ENCODE measurements around the gene CMKLR1. TPM values are rescaled to one million over a fixed set of nuclear protein-coding genes. Genes with fewer than 3 reads are reported as not detected.

The CMKLR1 gene
- total and polyA plus RNA-seq, 10 of the 15 experiments (the other 5 are each of a cell fraction or from before 2014, with no cell fraction given), result 13.8 to 52.3 (median 26.2) TPM

DNA sequence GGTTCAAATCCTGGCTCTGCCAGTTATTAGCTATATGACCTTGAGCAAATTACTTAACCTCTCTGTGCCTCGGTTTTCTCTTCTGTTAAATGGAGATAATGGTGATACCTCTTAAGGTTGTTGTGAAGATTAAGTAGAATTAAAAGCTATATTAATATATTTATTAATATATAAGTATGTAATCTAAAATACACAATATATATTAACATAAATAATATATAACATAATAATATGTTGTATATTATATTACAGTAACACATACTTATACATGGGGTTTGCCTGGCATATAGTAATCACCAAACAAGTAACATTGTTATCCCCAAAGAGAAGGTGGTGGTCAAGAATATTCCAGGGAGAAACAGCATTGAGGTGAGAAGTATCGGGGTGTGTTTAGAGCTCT, 92.0 kb downstream of the CMKLR1 start:
- POLR2A ChIA-PET, result no interaction called here
- TF ChIP-seq ZZZ3 (IDR thresholded peaks at IDR 0.05; ENCODE audit: control insufficient read depth, insufficient read length, low read depth) (no peak), SREBF2 (IDR thresholded peaks at IDR 0.05; ENCODE audit: low read length) (no peak), FOXM1 (IDR thresholded peaks at IDR 0.05; ENCODE audit: low read depth, low read length) (no peak), SUPT20H (IDR thresholded peaks at IDR 0.05; ENCODE audit: borderline replicate concordance, control insufficient read depth, low read depth, low read length) (no peak), SMARCA5 (IDR thresholded peaks at IDR 0.05) (no peak), SPI1 (IDR thresholded peaks at IDR 0.05; ENCODE audit: borderline replicate concordance, insufficient read depth, low read depth, low read length) (no peak), SMAD5 (IDR thresholded peaks at IDR 0.05; ENCODE audit: low read depth) (no peak), NR2C2 (IDR thresholded peaks at IDR 0.05; ENCODE audit: borderline replicate concordance, control insufficient read depth, insufficient read length, low read depth) (no peak), ZNF384 (IDR thresholded peaks at IDR 0.05; ENCODE audit: borderline replicate concordance, low read depth, low read length) (no peak), KDM1A (IDR thresholded peaks at IDR 0.05; ENCODE audit: borderline replicate concordance) (no peak), CREB1 (IDR thresholded peaks at IDR 0.05; ENCODE audit: low read depth) (no peak), CHD1 (IDR thresholded peaks at IDR 0.05; ENCODE audit: low read depth, low read length) (no peak), YBX1 (IDR thresholded peaks at IDR 0.05) (no peak), HDAC2 (IDR thresholded peaks at IDR 0.05) (no peak)
- TF ChIP-seq, protein P1, sequence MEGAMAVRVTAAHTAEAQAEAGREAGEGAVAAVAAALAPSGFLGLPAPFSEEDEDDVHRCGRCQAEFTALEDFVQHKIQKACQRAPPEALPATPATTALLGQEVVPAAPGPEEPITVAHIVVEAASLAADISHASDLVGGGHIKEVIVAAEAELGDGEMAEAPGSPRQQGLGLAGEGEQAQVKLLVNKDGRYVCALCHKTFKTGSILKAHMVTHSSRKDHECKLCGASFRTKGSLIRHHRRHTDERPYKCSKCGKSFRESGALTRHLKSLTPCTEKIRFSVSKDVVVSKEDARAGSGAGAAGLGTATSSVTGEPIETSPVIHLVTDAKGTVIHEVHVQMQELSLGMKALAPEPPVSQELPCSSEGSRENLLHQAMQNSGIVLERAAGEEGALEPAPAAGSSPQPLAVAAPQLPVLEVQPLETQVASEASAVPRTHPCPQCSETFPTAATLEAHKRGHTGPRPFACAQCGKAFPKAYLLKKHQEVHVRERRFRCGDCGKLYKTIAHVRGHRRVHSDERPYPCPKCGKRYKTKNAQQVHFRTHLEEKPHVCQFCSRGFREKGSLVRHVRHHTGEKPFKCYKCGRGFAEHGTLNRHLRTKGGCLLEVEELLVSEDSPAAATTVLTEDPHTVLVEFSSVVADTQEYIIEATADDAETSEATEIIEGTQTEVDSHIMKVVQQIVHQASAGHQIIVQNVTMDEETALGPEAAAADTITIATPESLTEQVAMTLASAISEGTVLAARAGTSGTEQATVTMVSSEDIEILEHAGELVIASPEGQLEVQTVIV (IDR thresholded peaks at IDR 0.05; ENCODE audit: borderline replicate concordance, partially characterized antibody), result no peak
- TF ChIP-seq, protein P2, sequence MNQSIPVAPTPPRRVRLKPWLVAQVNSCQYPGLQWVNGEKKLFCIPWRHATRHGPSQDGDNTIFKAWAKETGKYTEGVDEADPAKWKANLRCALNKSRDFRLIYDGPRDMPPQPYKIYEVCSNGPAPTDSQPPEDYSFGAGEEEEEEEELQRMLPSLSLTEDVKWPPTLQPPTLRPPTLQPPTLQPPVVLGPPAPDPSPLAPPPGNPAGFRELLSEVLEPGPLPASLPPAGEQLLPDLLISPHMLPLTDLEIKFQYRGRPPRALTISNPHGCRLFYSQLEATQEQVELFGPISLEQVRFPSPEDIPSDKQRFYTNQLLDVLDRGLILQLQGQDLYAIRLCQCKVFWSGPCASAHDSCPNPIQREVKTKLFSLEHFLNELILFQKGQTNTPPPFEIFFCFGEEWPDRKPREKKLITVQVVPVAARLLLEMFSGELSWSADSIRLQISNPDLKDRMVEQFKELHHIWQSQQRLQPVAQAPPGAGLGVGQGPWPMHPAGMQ (IDR thresholded peaks at IDR 0.05; ENCODE audit: borderline replicate concordance), result no peak
- TF ChIP-seq, protein P3, sequence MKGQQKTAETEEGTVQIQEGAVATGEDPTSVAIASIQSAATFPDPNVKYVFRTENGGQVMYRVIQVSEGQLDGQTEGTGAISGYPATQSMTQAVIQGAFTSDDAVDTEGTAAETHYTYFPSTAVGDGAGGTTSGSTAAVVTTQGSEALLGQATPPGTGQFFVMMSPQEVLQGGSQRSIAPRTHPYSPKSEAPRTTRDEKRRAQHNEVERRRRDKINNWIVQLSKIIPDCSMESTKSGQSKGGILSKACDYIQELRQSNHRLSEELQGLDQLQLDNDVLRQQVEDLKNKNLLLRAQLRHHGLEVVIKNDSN (IDR thresholded peaks at IDR 0.05; ENCODE audit: borderline replicate concordance, extremely low read length, insufficient read depth, low read depth, low read length), result no peak
- Histone ChIP-seq H3K4me3 (no peak overlapping the region), H3K9ac (ENCODE audit: control insufficient read depth, insufficient read depth, low read length) (no peak overlapping the region), H3K79me2 (ENCODE audit: control insufficient read depth, insufficient read depth, low read length) (no peaks in the 10 kb centered on the region), H3K4me2 (ENCODE audit: control insufficient read depth, insufficient read depth) (no peak overlapping the region), H3K27me3 (replicated peaks in 1 of 2; ENCODE audit: control insufficient read depth in 2 of 2, insufficient read depth in 2 of 2, low read length in 1 of 2) (peaks cover 0 to 6% of the 10 kb centered on the region in 2 experiments; a peak in 3 of 4 replicates), H2AFZ (ENCODE audit: control insufficient read depth, low read depth, low read length) (no peak overlapping the region), H4K20me1 (ENCODE audit: control insufficient read depth, insufficient read depth) (no peaks in the 10 kb centered on the region), H3K36me3 (ENCODE audit: control insufficient read depth in 2 of 2, insufficient read depth in 2 of 2, low read length in 1 of 2) (no peaks in the 10 kb centered on the region), H3K4me1 (ENCODE audit: control insufficient read depth, insufficient read depth, low read length) (no peaks in the 10 kb centered on the region), H3K27ac (ENCODE audit: control insufficient read depth, insufficient read depth) (no peak overlapping the region), H3K9me3 (replicated peaks; ENCODE audit: control insufficient read depth, insufficient read depth, low read length) (no peaks in the 10 kb centered on the region)
- 42% methylated on average over 2 of the region's 2 CpGs for WGBS (ENCODE audit: insufficient coverage, insufficient replicate concordance, low lambda C conversion rate, missing lambda C conversion rate)
- ATAC-seq (no peak), FAIRE-seq (no peak), DNase-seq (ENCODE audit: low read depth, low spot score) (no peak)
- BruUV-seq (replicated peaks), result no TSS peak
- CTCF ChIA-PET, result no interaction called here
- RAD21 ChIA-PET (ENCODE audit: unreplicated experiment), result no interaction called here
- in situ Hi-C loops (cut with MboI) (no loop called here), intact Hi-C loops (cut with micrococcal nuclease; ENCODE audit: unreplicated experiment) (no loop called here)
- SMC1A ChIA-PET (ENCODE audit: uncharacterized antibody, unreplicated experiment), result interaction anchor here (0.9 kb wide), 1 partner anchor 9 kb away, joined by 3 read pairs; no protein-coding TSS in a partner anchor
